WI38 (cell line): Measurements from ENCODE around the gene POLN.

Experiments
- H3K4me3 ChIP-seq: 2 replicates; pipeline ENCODE4 v1.5.1; 2011; ENCODE audit warnings: low read depth, mild to moderate bottlenecking, control low read depth, low read length
- TF ChIP-seq, protein P1 (sequence below): IDR thresholded peaks from 2 replicates; pipeline ENCODE4 v1.5.1; 2012; ENCODE audit warnings: low read depth, mild to moderate bottlenecking, control low read depth, low read length

POLN gene

DNA sequence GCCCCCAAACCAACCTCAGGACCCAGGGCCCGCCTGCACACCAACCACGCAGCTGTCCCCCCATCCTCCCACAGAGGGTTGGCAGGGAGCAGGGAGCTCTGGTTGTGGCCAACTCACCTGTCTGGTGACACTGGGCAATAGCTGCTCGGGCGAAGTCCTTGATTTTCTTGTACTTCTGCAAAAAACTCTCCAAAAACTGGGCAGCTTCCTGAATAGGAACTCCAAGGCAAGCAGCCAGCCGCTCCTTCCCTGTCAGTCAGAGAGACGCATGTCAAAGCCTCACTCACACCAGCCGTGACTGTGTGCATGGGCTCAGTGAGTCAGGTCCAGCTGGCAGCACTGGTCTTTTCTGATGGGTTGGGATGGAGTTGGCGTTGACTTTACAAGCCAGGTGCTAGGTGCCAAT, 156.4 kb downstream of the POLN start:
- TF ChIP-seq, protein P1, sequence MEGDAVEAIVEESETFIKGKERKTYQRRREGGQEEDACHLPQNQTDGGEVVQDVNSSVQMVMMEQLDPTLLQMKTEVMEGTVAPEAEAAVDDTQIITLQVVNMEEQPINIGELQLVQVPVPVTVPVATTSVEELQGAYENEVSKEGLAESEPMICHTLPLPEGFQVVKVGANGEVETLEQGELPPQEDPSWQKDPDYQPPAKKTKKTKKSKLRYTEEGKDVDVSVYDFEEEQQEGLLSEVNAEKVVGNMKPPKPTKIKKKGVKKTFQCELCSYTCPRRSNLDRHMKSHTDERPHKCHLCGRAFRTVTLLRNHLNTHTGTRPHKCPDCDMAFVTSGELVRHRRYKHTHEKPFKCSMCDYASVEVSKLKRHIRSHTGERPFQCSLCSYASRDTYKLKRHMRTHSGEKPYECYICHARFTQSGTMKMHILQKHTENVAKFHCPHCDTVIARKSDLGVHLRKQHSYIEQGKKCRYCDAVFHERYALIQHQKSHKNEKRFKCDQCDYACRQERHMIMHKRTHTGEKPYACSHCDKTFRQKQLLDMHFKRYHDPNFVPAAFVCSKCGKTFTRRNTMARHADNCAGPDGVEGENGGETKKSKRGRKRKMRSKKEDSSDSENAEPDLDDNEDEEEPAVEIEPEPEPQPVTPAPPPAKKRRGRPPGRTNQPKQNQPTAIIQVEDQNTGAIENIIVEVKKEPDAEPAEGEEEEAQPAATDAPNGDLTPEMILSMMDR: no peak
- no peak overlapping the region for H3K4me3 ChIP-seq

- no peak overlapping the region for H3K4me3 ChIP-seq
- TF ChIP-seq, protein P1: no peak
Observed at GRCh38 chr4:2084316-2084715, 157.6 kb downstream of the POLN start.

DNA sequence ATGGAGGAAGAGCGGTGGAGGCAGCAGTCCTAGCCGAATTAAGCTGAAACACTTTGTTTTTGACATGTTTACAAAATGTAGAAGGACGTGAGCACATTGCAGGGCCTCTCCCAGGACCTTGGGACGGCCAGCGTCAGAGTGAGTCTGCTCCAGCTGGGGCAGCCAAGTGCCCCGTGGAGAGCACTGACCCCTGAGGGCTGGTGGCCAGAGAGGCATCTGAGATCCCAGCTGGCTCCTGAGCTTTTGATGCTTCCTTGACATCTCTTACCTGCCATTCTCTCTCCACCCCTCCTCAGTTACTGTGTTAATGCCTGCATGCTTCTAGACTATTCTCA, 158.1 kb downstream of the POLN start:
- no peak overlapping the region for H3K4me3 ChIP-seq
- TF ChIP-seq, protein P1: no peak

GRCh38 chr4:2083116-2083825, 158.7 kb downstream of the POLN start:
- TF ChIP-seq, protein P1: no peak

DNA sequence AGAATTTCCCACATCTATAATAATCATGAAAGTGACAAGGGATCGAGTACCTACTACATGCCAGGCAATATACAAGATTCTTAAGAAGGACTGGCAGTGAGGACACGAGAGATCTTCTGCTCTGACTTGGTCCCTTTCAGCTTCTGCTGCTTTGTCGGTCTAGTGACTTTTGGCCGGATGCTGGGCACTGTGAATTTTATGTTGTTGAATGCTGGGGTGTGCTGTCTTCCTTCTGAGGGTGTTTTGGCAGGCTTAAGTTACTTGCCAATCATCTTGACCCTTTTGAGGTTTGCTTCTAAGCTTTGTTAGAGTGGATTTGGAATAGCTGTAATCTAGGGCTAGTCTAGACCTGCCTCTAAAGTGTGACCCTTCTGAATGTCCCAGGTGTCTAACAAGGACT, 159.3 kb downstream of the POLN start:
- TF ChIP-seq, protein P1: no peak
- no peak overlapping the region for H3K4me3 ChIP-seq

More at GRCh38 chr4:2083116-2083825, 158.7 kb downstream of the POLN start:
- H3K4me3 ChIP-seq: no peak overlapping the region

GRCh38 chr4:2082118-2082517, 159.8 kb downstream of the POLN start:
- H3K4me3 ChIP-seq: no peak overlapping the region
- TF ChIP-seq, protein P1: no peak

GRCh38 chr4:2081540-2081939, 160.4 kb downstream of the POLN start:
- TF ChIP-seq, protein P1: no peak
- no peak overlapping the region for H3K4me3 ChIP-seq
